RWPE1 (cell line): ENCODE data around the gene FMO5.

ENCODE experiments used
- CTCF ChIA-PET: fragments of 350-600 bp; sonication (Branson Sonifier 250); formaldehyde crosslinking; extraction: SDS; loops from one replicate; lab custom pipeline; 2021; lab: Yijun Ruan, JAX
- POLR2A ChIA-PET: fragments of 400-600 bp; formaldehyde crosslinking; extraction: SDS; loops from one replicate; lab custom pipeline; 2020; ENCODE audit warnings: antibody characterized with exemption; ENCODE audit not compliant: low non-redundant PET; lab: Yijun Ruan, JAX
- DNase-seq: peaks from one replicate; pipeline ENCODE4 v3.0.0; 2012; ENCODE audit warnings: low spot score
- H3K27ac ChIP-seq: fragments of 450-650 bp; 2 replicates; pipeline ENCODE4 v1.5.1; 2017
- TF ChIP-seq, protein P1 (sequence below): fragments of 450-650 bp; conservative IDR thresholded peaks from 2 replicates; pipeline ENCODE4 v1.5.1; 2017; ENCODE audit warnings: low read depth, mild to moderate bottlenecking

The FMO5 gene

DNA sequence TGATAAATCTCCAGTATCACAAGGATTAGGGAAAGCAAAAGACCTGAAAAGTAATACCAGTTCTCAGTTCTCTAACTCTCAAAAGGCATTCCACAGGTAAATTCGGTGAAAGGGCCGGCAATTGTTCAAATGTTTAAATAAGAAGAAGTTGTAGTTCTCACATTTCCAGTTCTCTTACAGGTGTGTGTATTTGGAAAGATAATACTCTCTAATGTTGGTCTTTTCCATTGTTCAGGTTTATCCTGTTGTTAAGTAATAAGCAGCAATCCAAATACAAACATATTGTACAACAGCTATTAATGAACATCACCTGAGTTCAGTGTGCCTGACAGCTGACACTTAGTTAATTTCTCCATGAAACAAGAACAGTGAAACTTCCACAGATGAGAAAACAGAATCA is 39.7 kb downstream of the FMO5 start:
- no peak overlapping the region for H3K27ac ChIP-seq
- TF ChIP-seq, protein P1, sequence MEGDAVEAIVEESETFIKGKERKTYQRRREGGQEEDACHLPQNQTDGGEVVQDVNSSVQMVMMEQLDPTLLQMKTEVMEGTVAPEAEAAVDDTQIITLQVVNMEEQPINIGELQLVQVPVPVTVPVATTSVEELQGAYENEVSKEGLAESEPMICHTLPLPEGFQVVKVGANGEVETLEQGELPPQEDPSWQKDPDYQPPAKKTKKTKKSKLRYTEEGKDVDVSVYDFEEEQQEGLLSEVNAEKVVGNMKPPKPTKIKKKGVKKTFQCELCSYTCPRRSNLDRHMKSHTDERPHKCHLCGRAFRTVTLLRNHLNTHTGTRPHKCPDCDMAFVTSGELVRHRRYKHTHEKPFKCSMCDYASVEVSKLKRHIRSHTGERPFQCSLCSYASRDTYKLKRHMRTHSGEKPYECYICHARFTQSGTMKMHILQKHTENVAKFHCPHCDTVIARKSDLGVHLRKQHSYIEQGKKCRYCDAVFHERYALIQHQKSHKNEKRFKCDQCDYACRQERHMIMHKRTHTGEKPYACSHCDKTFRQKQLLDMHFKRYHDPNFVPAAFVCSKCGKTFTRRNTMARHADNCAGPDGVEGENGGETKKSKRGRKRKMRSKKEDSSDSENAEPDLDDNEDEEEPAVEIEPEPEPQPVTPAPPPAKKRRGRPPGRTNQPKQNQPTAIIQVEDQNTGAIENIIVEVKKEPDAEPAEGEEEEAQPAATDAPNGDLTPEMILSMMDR: no peak
- ChIA-PET CTCF (no interaction called here), POLR2A (no interaction called here)
- no peak for DNase-seq

DNA sequence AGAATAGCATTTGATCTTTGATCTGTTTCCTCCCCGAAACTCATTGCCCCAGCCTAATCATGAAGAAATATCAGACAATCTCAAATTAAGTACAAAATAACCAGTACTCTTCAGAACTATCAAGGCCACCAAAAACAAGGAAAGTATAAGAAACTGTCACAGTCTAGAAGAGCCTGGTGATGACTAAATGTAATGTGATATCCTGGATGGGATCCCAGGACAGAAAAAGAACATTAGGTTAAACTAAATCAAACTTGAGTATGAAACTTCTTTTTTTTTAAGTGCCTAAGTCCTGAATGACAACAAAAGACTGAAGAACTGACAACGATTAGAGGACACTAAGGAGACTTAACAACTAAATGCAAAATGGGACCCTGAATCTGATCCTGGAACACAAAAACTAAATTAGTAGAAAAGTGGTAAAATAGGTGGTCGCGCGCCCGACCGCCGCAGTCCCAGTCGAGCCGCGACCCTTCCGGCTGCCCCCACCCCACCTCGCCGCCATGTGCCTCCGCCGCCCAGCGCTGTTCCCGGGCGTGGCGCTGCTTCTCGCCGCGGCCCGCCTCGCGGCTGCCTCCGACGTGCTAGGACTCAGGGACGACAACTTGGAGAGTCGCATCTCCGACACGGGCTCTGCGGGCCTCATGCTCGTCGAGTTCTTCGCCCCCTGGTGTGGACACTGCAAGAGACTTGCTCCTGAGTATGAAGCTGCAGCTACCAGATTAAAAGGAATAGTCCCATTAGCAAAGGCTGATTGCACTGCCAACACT is 47.3 kb downstream of the FMO5 start:
- ChIA-PET CTCF (no interaction called here), POLR2A (no interaction called here)
- peak overlapping the region; percentile 57 for H3K27ac ChIP-seq
- no peak for DNase-seq
- TF ChIP-seq, protein P1: no peak

DNA sequence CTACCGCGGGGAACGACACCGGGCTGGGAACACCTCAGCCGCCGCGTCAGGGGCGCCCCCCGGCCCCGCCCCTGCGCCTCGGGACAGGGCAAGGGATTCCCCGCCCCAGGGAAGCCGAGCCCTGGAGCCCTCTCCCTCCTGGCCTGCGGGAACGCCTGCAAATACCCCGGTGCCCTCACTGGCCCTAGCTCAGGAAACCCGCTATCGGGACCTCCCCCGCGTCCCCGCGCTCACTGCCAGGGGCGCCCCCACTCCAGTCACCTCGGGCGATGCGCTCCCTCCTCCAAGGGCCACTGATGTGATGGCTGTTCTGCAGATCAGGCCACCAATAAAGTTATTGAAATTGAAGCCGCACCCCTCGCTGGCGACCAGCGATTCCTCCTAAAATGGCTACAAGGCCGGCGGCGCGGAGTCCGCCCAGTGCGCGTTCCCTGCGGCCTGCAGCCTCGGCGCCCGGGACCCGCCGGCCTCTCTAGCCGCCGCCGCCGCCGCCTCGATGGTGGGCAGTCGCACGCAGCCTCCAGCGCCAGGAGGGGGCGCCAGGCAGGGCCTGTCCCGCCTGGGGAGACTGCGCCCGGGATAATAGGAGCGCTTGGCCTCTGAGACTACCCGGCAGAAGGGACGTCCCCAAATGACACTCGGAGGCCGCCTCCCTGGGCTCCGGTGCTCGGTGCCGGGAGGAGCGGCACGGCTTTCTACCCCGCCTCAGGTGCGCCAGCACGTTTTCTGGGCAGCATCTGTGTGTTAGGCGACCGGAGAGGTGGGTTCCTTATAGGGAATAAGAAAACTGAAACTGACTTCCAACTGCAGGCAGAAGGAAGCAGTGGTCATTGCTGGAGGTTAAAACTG is 52.7 kb downstream of the FMO5 start, which contains the start of gene PRKAB2:
TSS of gene PRKAB2 (minus strand) at position 303 of the 849 bp plus-strand sequence. CDS start 326 bp downstream, outside the sequence.
- CTCF ChIA-PET: interaction anchor here (0.7 to 1.2 kb wide), 4 partner anchors 11 to 71 kb away, joined by 3 to 8 read pairs (median 6); partner anchors contain the start of gene CHD1L
- TF ChIP-seq, protein P1: peak; percentile 95
- peak within 1 kb of the TSS; percentile 93 for H3K27ac ChIP-seq
- DNase-seq: peak; percentile 81
- POLR2A ChIA-PET: no interaction called here

DNA sequence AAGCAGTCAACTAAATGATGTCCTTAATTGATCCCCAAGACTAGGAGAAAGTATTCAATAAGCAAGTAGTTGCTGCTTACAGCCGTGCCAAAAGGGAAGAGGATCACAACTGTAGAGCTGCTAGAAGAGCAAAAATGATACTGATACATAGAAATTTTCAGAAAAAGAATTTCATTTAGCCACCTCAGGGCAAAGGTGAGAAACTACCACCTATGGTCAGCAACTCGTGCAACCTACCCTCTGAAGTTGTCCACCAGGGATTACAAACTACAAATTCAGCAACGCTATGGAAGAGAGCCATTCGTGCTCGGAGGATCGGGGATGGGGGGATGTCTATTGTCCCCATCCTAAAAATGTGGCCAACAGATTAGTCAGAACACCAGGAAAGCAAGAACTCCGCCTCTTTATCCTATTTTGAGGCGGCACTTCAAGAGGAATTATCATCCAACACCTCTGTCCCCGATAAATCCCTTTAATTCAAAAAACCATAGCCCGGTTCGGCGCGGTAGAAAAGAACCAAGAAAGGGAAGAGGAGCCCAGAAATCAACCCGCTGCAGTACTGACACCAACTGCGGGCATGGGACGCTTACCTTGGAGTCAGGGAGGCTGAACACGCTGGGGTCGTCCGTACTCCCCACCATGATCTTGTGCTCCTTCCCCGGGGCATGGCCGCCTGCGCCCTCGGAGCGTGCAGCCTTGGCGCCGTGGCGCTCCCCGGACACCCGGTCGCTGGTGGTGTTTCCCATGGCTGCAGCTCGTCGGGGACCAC is 53.6 kb downstream of the FMO5 start:
- POLR2A ChIA-PET: interaction anchor here (1.6 kb wide), 1 partner anchor 71 kb away, joined by 4 read pairs; the partner anchor contains the start of gene CHD1L
- peak; percentile 27 for DNase-seq
- peak overlapping the region; percentile 93 for H3K27ac ChIP-seq
- CTCF ChIA-PET: interaction anchor here (0.7 to 0.9 kb wide), 3 partner anchors 10 to 72 kb away, joined by 3 to 6 read pairs (median 5); partner anchors contain the start of gene CHD1L
- TF ChIP-seq, protein P1: no peak

DNA sequence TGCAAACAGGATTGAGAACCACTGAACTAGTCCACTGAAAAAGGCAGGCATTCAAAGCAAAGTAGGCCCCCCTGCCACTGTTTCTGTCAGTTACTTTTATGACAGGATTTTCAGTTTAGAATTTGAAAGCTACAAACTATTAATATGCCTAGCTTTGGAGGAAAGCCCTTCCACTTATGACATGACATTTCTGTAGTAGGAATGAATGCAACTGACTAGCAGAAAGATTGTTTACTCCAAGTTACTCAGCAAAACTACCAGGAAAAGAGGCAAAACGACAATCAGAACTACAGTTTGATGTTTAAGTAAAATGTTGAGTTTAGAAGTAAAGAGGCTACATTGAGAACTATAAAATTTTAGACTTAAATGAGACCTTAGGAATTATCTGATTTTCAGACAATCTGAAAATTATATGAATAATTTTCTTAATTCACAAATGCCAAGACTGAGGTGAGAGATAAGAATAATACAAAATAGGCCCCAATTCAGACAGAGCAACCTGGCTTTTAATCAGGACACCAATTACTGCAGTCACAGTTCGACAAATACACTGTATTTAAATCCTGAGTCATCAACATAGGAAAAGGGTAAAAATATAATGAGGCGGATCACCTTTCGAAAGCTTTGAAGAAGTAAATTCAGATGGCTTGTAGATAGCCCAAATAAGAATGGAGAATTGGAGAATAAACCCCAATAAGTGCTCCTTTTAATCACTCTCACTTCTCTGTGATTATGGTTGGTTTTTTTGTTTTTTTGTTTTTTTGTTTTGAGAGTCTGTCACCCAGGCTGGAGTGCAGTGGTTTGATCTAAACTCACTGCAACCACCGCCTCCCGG is 55.1 kb downstream of the FMO5 start:
- TF ChIP-seq, protein P1: no peak
- ChIA-PET CTCF (no interaction called here), POLR2A (interaction anchor here (1.3 to 1.6 kb wide), 2 partner anchors 73 kb away, joined by 3 to 4 read pairs; partner anchors contain the start of gene CHD1L)
- H3K27ac ChIP-seq: peak overlapping the region; percentile 71
- DNase-seq: no peak
